ENCODE data around the gene ARMC8. TPM values are rescaled to one million over a fixed set of nuclear protein-coding genes. Genes with fewer than 3 reads are reported as not detected.

ARMC8 gene
- total and polyA plus RNA-seq, 3 donors from 2014 or later, result 39.5 to 57.2 (median 53.4) TPM

DNA sequence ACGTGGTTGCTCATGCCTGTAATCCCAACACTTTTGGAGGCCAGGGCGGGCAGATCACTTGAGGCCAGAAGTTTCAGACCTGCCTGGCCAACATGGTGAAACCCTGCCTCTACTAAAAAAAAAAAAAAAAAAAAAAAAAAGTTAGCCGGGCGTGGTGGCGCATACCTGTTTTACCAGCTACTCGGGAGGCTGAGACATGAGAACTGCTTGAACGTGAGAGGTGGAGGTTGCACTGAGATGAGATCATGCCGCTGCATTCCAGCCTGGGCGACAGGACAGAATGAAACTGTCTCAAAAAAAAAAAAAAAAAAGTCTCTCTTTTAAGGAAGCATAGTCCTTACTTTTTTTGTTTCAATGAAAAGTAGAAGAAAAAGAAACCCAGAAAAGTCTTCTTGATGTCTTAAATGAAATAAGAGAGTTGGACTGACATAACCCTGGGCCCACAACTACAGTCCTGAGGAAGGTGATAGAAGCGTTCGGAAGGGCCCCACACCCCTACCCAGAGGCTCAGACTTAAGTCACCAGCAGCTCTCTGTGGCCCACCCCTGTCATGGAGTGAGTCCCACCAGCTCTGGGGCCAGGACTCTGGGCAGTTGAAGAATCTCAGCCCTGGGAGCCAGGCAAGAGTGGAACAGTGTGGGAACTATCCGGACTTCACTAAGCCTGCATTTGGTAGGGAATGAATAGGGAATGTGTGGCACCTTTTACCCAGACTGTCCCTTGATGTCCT, 139.9 kb downstream of the ARMC8 start:
- H3K27me3 ChIP-seq, result no peaks in the 10 kb centered on the region
- H3K4me3 ChIP-seq, result no peak overlapping the region
- intact Hi-C loops (cut with DNase I; ENCODE audit: low total_unique reads), result no loop called here
- TF ChIP-seq POLR2A (IDR thresholded peaks at IDR 0.05) (no peak), CTCF (IDR thresholded peaks at IDR 0.05) (no peak)
- no peaks in the 10 kb centered on the region for H3K36me3 ChIP-seq (ENCODE audit: low read depth, missing control alignments)
- H3K27ac ChIP-seq, result no peak overlapping the region
- DNase-seq, result no peak
- WGBS, 2 donors, result 84 to 92% methylated on average over 10 to 12 of the region's 12 CpGs
- H3K9me3 ChIP-seq, result no peaks in the 10 kb centered on the region
- H3K4me1 ChIP-seq, result no peaks in the 10 kb centered on the region

GRCh38 chr3:138327831-138328230, 140.7 kb downstream of the ARMC8 start:
- no peaks in the 10 kb centered on the region for H3K27me3 ChIP-seq
- no peaks in the 10 kb centered on the region for H3K4me1 ChIP-seq
- TF ChIP-seq POLR2A (IDR thresholded peaks at IDR 0.05), result no peak
- TF ChIP-seq CTCF (IDR thresholded peaks at IDR 0.05), result no peak
- DNase-seq, result no peak
- H3K9me3 ChIP-seq, result no peaks in the 10 kb centered on the region
- no peak overlapping the region for H3K4me3 ChIP-seq
- intact Hi-C loops (cut with DNase I; ENCODE audit: low total_unique reads), result no loop called here
- no peaks in the 10 kb centered on the region for H3K36me3 ChIP-seq (ENCODE audit: low read depth, missing control alignments)
- H3K27ac ChIP-seq, result no peak overlapping the region
- 75 to 86% methylated on average over 4 of the region's 4 CpGs for WGBS, 2 donors

DNA sequence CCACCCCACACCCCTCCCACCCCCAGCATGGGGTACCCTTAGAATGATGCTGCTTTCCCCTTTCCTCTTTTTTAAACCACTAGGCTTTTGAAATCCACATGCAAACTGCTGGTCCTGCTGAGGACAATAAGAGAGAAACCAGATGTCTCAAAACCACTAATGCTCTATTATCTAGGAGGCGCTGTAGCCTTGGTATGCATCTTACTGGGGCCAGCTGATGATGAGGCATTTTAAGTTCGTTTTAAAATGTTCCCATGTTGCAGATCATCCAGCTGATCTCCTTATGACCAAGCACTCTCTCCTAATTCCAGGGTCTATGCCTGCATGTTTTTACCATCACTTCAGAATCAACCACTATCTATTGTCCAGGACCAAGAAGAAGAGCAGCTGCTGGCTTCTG, 141.2 kb downstream of the ARMC8 start:
- H3K4me3 ChIP-seq, result no peak overlapping the region
- intact Hi-C loops (cut with DNase I; ENCODE audit: low total_unique reads), result no loop called here
- TF ChIP-seq POLR2A (IDR thresholded peaks at IDR 0.05), result no peak
- no peaks in the 10 kb centered on the region for H3K4me1 ChIP-seq
- no peaks in the 10 kb centered on the region for H3K36me3 ChIP-seq (ENCODE audit: low read depth, missing control alignments)
- DNase-seq, result no peak
- no peak overlapping the region for H3K27ac ChIP-seq
- WGBS, 2 donors, result 27 to 37% methylated on average over 2 of the region's 2 CpGs
- H3K27me3 ChIP-seq, result no peaks in the 10 kb centered on the region
- H3K9me3 ChIP-seq, result no peaks in the 10 kb centered on the region

DNA sequence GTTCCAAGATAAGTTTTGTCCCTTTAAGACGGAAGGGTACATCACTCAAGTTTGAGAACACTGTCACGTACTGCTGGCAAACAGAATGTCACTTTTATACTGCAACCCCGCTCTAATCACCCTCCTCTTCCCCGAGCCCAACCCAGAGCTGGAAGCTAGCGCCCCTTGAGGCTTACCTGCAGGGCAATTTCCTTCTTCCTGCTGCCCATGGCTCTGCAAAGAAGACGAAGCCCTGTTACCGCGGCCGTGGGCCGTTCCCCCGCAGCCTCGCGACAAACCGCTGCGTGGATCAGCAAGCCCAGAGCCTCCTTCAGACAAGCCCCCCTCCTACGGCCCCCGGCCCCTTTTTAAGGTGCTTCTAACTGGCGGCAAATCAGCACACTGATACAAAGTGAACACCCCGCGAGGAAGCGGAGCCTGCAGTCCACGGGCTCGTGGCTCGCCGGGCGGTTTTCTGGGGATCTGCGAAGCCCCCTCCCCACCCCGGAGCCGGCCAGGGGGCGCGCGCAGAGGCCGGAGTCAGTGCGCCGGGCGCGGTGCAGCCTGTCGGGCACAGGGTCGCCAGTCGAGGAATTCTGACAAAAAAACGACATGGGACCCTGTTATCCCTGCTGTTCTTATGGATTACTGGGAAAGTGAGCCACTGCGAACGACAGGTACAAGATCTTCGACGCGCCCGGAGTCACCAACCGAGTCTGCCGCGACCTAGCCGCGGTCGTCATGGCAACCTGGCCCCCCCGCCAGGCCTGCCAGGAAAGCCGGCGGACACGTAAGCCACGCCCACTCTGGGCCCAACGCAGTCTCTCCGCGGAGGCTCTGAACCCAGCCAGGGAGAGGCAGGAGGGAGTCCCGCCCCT, 142.3 kb downstream of the ARMC8 start, which contains the start of gene NME9:
TSS of gene NME9 (minus strand) at position 725 of the 857 bp plus-strand sequence. CDS start at position 209, 516 bp downstream.
- H3K4me1 ChIP-seq, result no peaks in the 10 kb centered on the region
- intact Hi-C loops (cut with DNase I; ENCODE audit: low total_unique reads), result no loop called here
- TF ChIP-seq CTCF (IDR thresholded peaks at IDR 0.05), result peak in 2 of 3 experiments; percentile 45 to 54
- no peak for TF ChIP-seq POLR2A (IDR thresholded peaks at IDR 0.05)
- WGBS, 2 donors, result 0 to 1% methylated on average over 35 to 62 of the region's 62 CpGs
- DNase-seq, result peak; percentile 96
- H3K36me3 ChIP-seq (ENCODE audit: low read depth, missing control alignments), result no peaks in the 10 kb centered on the region
- no peaks in the 10 kb centered on the region for H3K27me3 ChIP-seq
- H3K4me3 ChIP-seq, result peak within 1 kb of the TSS; percentile 65
- no peaks in the 10 kb centered on the region for H3K9me3 ChIP-seq
- H3K27ac ChIP-seq, result peak within 1 kb of the TSS; percentile 13 to 68

- Histone ChIP-seq H3K27me3 (no peaks in the 10 kb centered on the region), H3K36me3 (ENCODE audit: low read depth, missing control alignments) (no peaks in the 10 kb centered on the region), H3K4me3 (peak overlapping the region; percentile 65), H3K9me3 (no peaks in the 10 kb centered on the region), H3K4me1 (no peaks in the 10 kb centered on the region), H3K27ac (no peak overlapping the region)
- TF ChIP-seq CTCF (IDR thresholded peaks at IDR 0.05) (no peak), POLR2A (IDR thresholded peaks at IDR 0.05) (no peak)
- DNase-seq, result no peak
- intact Hi-C loops (cut with DNase I; ENCODE audit: low total_unique reads), result no loop called here
- WGBS, 2 donors, result 11 to 31% methylated on average over 3 to 7 of the region's 7 CpGs
Observed at GRCh38 chr3:138329984-138330293, 142.8 kb downstream of the ARMC8 start.
